Measurements from ENCODE around the gene XYLT2.
A peak's percentile ranks its signal among the peaks of the same experiment; 100 is the strongest.
"Not testable (repeated sequence)": the region's sequence is repeated elsewhere in the genome, so short reads cannot be mapped to it uniquely, and the experiment has no call there.

XYLT2 gene

DNA sequence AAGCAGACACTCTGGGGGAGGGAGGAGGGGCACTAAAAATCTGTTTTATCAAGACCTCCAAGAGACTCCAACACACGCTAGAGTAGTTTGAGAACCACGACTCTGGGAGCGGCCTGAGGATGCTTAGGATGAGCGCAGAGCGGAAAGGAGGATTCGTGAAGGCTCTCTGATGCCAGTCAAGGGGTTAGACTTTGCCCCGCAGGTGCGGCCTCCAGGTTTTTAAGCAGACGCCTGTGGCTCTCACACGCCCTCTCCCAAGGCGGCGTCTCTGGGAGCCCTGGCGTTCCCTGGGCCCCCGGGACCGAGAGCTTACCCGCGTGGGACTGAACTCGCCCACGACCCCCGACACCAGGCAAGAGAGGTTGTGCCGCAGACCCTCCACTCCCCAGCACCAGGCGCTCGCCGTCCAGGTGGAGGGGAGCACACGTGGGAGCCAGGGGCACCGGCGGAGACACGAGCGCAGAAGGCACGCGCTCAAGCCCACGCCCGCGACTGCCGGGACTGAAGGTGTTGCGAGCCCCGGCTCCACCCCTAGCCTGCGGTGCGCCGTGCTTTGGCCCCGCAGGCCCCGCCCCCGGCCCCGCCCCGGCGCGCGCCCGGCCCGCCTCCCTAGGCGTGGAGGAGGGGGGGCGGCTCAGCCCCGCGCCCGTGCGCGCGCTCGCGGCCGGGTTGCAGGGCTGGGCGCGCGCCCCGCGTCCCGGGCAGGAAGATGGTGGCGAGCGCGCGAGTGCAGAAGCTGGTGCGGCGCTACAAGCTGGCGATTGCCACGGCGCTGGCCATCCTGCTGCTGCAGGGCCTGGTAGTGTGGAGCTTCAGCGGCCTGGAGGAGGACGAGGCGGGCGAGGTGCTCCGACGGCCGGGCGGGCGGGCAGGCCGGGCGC, at the start of gene XYLT2:
Gene XYLT2 (plus strand): TSS at position 695 of the 881 bp plus-strand sequence. CDS start 15 bp downstream, at position 710.
- no peaks in the 10 kb centered on the region for H3K27me3 ChIP-seq (ENCODE audit: insufficient read depth, poor library complexity, severe bottlenecking)
- peak; percentile 80 for DNase-seq (ENCODE audit: low spot score)
- peak; percentile 68 for ATAC-seq (ENCODE audit: low read depth)
- peaks cover 5% of the 10 kb centered on the region; the same call in 1 of the 2 replicates for H3K36me3 ChIP-seq (ENCODE audit: low read depth)
- H3K27ac ChIP-seq (ENCODE audit: poor library complexity, severe bottlenecking), result peak within 1 kb of the TSS; percentile 60
- H3K4me3 ChIP-seq (ENCODE audit: severe bottlenecking), result peak within 1 kb of the TSS; percentile 84
- H3K9me3 ChIP-seq (ENCODE audit: severe bottlenecking), result no peaks in the 10 kb centered on the region
- TF ChIP-seq CTCF (IDR thresholded peaks at IDR 0.05; ENCODE audit: poor library complexity, severe bottlenecking), result no peak
- peaks cover 21% of the 10 kb centered on the region for H3K4me1 ChIP-seq (ENCODE audit: insufficient read depth, poor library complexity, severe bottlenecking)

DNA sequence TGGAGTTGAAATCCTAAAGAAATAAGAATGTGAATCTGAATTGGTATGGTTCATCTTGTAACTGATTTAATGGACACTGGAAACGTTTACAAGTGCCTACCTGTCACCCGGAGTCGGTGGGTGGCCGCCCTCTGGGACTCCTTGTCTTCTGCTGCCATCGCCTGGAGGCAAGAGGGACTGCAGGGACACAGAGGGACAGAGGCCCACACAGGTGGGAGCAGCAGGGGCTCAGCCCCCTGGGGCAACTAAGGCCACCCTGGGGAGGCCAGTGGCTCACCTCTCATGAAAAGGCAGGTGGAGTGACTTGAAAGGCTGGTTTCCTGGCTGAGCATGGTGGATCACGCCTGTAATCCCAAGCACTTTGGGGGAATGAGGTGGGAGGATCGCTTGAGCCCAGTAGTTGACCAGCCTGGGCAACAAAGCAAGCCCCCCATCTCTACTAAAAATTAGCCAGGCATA, 48.5 kb upstream of the XYLT2 start:
- Histone ChIP-seq H3K27me3 (ENCODE audit: insufficient read depth, poor library complexity, severe bottlenecking) (no peaks in the 10 kb centered on the region), H3K4me3 (ENCODE audit: severe bottlenecking) (no peak overlapping the region), H3K9me3 (ENCODE audit: severe bottlenecking) (no peaks in the 10 kb centered on the region), H3K27ac (ENCODE audit: poor library complexity, severe bottlenecking) (no peak overlapping the region), H3K4me1 (ENCODE audit: insufficient read depth, poor library complexity, severe bottlenecking) (no peaks in the 10 kb centered on the region), H3K36me3 (ENCODE audit: low read depth) (no peaks in the 10 kb centered on the region)
- TF ChIP-seq CTCF (IDR thresholded peaks at IDR 0.05; ENCODE audit: poor library complexity, severe bottlenecking), result peak; percentile 95
- peak; percentile 86 for DNase-seq (ENCODE audit: low spot score)
- ATAC-seq (ENCODE audit: low read depth), result peak; percentile 95

DNA sequence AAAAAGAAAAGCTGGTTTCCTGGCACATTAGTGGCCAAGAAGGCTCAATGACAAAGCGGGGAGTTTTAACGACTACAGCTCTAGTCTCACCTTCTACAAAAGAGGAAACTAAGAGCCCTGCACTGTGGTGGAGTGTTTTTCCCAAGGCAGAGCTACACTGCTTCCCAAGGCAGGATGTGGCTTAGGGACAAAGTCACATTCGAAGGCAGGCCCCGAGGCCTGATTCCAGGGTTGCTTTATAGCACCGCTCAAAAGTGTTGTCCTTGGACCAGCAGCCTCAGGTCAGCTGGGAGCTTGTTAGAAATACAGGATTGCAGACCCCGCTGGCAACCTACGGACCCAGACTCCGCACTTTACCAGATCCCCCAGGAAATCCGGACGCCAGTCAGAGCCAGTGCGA, 47.9 kb upstream of the XYLT2 start:
- Histone ChIP-seq H3K4me1 (ENCODE audit: insufficient read depth, poor library complexity, severe bottlenecking) (no peaks in the 10 kb centered on the region), H3K27me3 (ENCODE audit: insufficient read depth, poor library complexity, severe bottlenecking) (no peaks in the 10 kb centered on the region), H3K9me3 (ENCODE audit: severe bottlenecking) (no peaks in the 10 kb centered on the region), H3K4me3 (ENCODE audit: severe bottlenecking) (no peak overlapping the region), H3K36me3 (ENCODE audit: low read depth) (no peaks in the 10 kb centered on the region), H3K27ac (ENCODE audit: poor library complexity, severe bottlenecking) (no peak overlapping the region)
- ATAC-seq (ENCODE audit: low read depth), result no peak
- no peak for DNase-seq (ENCODE audit: low spot score)
- TF ChIP-seq CTCF (IDR thresholded peaks at IDR 0.05; ENCODE audit: poor library complexity, severe bottlenecking), result no peak

GRCh38 chr17:50299776-50300175, 46.1 kb upstream of the XYLT2 start:
- no peaks in the 10 kb centered on the region for H3K9me3 ChIP-seq (ENCODE audit: severe bottlenecking)
- ATAC-seq (ENCODE audit: low read depth) (no peak), DNase-seq (ENCODE audit: low spot score) (no peak)
- H3K27me3 ChIP-seq (ENCODE audit: insufficient read depth, poor library complexity, severe bottlenecking), result no peaks in the 10 kb centered on the region
- no peak for TF ChIP-seq CTCF (IDR thresholded peaks at IDR 0.05; ENCODE audit: poor library complexity, severe bottlenecking)
- no peaks in the 10 kb centered on the region for H3K36me3 ChIP-seq (ENCODE audit: low read depth)
- H3K27ac ChIP-seq (ENCODE audit: poor library complexity, severe bottlenecking), result no peak overlapping the region
- no peak overlapping the region for H3K4me3 ChIP-seq (ENCODE audit: severe bottlenecking)
- no peaks in the 10 kb centered on the region for H3K4me1 ChIP-seq (ENCODE audit: insufficient read depth, poor library complexity, severe bottlenecking)

- not testable (repeated sequence) for H3K4me1 ChIP-seq (ENCODE audit: insufficient read depth, poor library complexity, severe bottlenecking); H3K27me3 ChIP-seq (ENCODE audit: insufficient read depth, poor library complexity, severe bottlenecking); H3K9me3 ChIP-seq (ENCODE audit: severe bottlenecking); H3K36me3 ChIP-seq (ENCODE audit: low read depth); DNase-seq (ENCODE audit: low spot score); H3K27ac ChIP-seq (ENCODE audit: poor library complexity, severe bottlenecking); H3K4me3 ChIP-seq (ENCODE audit: severe bottlenecking); ATAC-seq (ENCODE audit: low read depth)
These were observed 45.1 kb upstream of the XYLT2 start for GRCh38 chr17:50300824-50301223.

All from RWPE2 (cell line).